Panc1 (cell line): ENCODE measurements around the gene ENOX2. TPM values are rescaled to one million over a fixed set of nuclear protein-coding genes. Genes with fewer than 3 reads are reported as not detected.

Source experiments
- ATAC-seq: fragments of 200-7000 bp; cut with Tn5 transposase; 2 replicates; pipeline ENCODE4 v1.9.1; 2020; ENCODE audit warnings: mild to moderate bottlenecking, moderate library complexity
- BruUV-seq: library from RNA; stranded (reverse); fragments of 400-500 nt; replicated peaks from 2 replicates; lab custom pipeline; 2021; lab: Mats Ljungman, UMichigan
- CTCF ChIA-PET: fragments of 300-600 bp; sonication (Branson Sonifier 250); formaldehyde crosslinking; loops from one replicate; lab custom pipeline; 2022; ENCODE audit warnings: antibody characterized with exemption; lab: Charles Lee
- POLR2A ChIA-PET: fragments of 300-600 bp; sonication (Branson Sonifier 250); formaldehyde crosslinking; loops from one replicate; lab custom pipeline; 2022; ENCODE audit warnings: antibody characterized with exemption; lab: Charles Lee
- DNase-seq: peaks from one replicate; pipeline ENCODE4 v3.0.0-alpha.2; 2010; ENCODE audit warnings: low read depth, low spot score
- H3K27ac ChIP-seq: 2 replicates; pipeline ENCODE4 v1.5.1; 2011; ENCODE audit warnings: mild to moderate bottlenecking, low read length, inconsistent platforms
- H3K27me3 ChIP-seq: fragments of 200-500 bp; sonication (Bioruptor generic); 2 replicates; pipeline ENCODE4 v1.6.0; 2014; ENCODE audit warnings: low read length, inconsistent platforms; ENCODE audit not compliant: control insufficient read depth, insufficient read depth
- H3K36me3 ChIP-seq: fragments of 200-500 bp; sonication (Bioruptor generic); 2 replicates; pipeline ENCODE4 v1.5.1; 2014; ENCODE audit warnings: inconsistent platforms, mild to moderate bottlenecking, low read length, moderate library complexity; ENCODE audit not compliant: control insufficient read depth, insufficient read depth
- H3K4me1 ChIP-seq: 2 replicates; pipeline ENCODE4 v1.5.1; 2011; ENCODE audit warnings: inconsistent platforms, mild to moderate bottlenecking, low read length, moderate library complexity; ENCODE audit not compliant: control insufficient read depth, insufficient read depth
- H3K4me3 ChIP-seq, 2 experiments: 2 replicates each; pipeline ENCODE4 v1.5.1; 2011 to 2012; ENCODE audit warnings: low read depth in 2 of 2, low read length in 2 of 2, mild to moderate bottlenecking in 2 of 2, inconsistent platforms in 1 of 2, moderate library complexity in 1 of 2
- H3K9me3 ChIP-seq: fragments of 200-500 bp; sonication (Bioruptor generic); 2 replicates; pipeline ENCODE4 v1.5.1; 2014; ENCODE audit warnings: low read depth, mild to moderate bottlenecking, inconsistent platforms, low read length, moderate library complexity; ENCODE audit not compliant: control insufficient read depth, insufficient read depth
- POLR2AphosphoS5 ChIP-seq: IDR thresholded peaks from 2 replicates; pipeline ENCODE4 v1.6.1; 2012; ENCODE audit warnings: mild to moderate bottlenecking, low read depth, low read length, moderate library complexity
- SIN3A ChIP-seq: IDR thresholded peaks from 2 replicates; pipeline ENCODE4 v1.6.1; 2012; ENCODE audit warnings: low read depth, mild to moderate bottlenecking, low read length, moderate library complexity, borderline replicate concordance; ENCODE audit not compliant: insufficient read depth
- TCF7L2 ChIP-seq: IDR thresholded peaks from 2 replicates; pipeline ENCODE4 v1.6.1; 2011; ENCODE audit warnings: mild to moderate bottlenecking, low read depth, low read length, inconsistent platforms
- in situ Hi-C: cut with HindIII; loops from 2 replicates; pipeline ENCODE4 v1.10.0; 2016; ENCODE audit warnings: low sequenced_read_pairs, low pct_unique_long_range_greater_than_20kb
- intact Hi-C: fragments of 100-400 bp; cut with micrococcal nuclease; formaldehyde crosslinking; loops from one replicate; pipeline ENCODE4 v1.10.0; 2022; ENCODE audit not compliant: unreplicated experiment
- total RNA-seq: library from RNA; stranded (reverse); gene quantifications from one replicate; pipeline ENCODE4 v1.2.1, GENCODE V29; 2021; ENCODE audit not compliant: unreplicated experiment
- TF ChIP-seq, protein P1 (sequence below), 2 experiments: IDR thresholded peaks; 2 replicates each; pipeline ENCODE4 v1.6.1; 2011 to 2012; ENCODE audit warnings: low read depth in 2 of 2, control low read depth in 1 of 2, low read length in 1 of 2, mild to moderate bottlenecking in 1 of 2, moderate library complexity in 1 of 2; ENCODE audit not compliant: insufficient read depth in 1 of 2
- TF ChIP-seq, protein P2 (sequence below): fragments of 450-650 bp; IDR thresholded peaks from 2 replicates; pipeline ENCODE4 v1.5.1; 2017; ENCODE audit warnings: mild to moderate bottlenecking

ENOX2 gene
- total RNA-seq, 1 experiment from 2014 or later = 12.4 TPM

DNA sequence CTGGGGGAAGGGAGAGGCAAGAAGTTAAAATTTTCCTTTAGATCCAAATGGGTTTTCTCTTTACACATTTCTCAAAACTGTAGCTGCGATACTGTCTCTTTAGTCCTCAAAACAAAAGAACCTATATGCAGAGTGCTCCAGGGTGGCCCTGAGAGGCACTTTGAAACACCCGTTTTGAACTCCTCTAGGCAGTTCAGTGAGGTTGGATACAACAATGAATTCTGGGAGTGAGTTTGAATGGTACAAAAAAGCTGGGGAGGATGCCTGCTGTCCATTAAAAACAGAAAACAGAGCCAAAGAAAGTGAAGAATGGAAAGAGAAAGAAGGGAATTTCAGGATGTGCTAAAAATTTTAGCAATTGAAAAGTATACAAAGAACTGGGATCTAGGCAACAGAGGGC, 23.1 kb downstream of the ENOX2 start:
- ChIA-PET POLR2A (no interaction called here), CTCF (interaction anchor here (0.7 kb wide), 1 partner anchor 232 kb away, joined by 7 read pairs; no protein-coding TSS in a partner anchor)
- Histone ChIP-seq H3K36me3 (no peaks in the 10 kb centered on the region), H3K27ac (no peak overlapping the region), H3K4me1 (no peaks in the 10 kb centered on the region), H3K27me3 (no peaks in the 10 kb centered on the region), H3K9me3 (no peaks in the 10 kb centered on the region; the same call in 1 of the 2 replicates), H3K4me3 (no peak overlapping the region)
- intact Hi-C loops = no loop called here
- in situ Hi-C loops = no loop called here
- ATAC-seq (no peak), DNase-seq (no peak)
- BruUV-seq = no TSS peak
- TF ChIP-seq, protein P1, sequence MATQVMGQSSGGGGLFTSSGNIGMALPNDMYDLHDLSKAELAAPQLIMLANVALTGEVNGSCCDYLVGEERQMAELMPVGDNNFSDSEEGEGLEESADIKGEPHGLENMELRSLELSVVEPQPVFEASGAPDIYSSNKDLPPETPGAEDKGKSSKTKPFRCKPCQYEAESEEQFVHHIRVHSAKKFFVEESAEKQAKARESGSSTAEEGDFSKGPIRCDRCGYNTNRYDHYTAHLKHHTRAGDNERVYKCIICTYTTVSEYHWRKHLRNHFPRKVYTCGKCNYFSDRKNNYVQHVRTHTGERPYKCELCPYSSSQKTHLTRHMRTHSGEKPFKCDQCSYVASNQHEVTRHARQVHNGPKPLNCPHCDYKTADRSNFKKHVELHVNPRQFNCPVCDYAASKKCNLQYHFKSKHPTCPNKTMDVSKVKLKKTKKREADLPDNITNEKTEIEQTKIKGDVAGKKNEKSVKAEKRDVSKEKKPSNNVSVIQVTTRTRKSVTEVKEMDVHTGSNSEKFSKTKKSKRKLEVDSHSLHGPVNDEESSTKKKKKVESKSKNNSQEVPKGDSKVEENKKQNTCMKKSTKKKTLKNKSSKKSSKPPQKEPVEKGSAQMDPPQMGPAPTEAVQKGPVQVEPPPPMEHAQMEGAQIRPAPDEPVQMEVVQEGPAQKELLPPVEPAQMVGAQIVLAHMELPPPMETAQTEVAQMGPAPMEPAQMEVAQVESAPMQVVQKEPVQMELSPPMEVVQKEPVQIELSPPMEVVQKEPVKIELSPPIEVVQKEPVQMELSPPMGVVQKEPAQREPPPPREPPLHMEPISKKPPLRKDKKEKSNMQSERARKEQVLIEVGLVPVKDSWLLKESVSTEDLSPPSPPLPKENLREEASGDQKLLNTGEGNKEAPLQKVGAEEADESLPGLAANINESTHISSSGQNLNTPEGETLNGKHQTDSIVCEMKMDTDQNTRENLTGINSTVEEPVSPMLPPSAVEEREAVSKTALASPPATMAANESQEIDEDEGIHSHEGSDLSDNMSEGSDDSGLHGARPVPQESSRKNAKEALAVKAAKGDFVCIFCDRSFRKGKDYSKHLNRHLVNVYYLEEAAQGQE (IDR thresholded peaks at IDR 0.05; ENCODE audit: insufficient read depth in 1 of 2, low read depth in 2 of 2, low read length in 1 of 2) = no peak
- TF ChIP-seq POLR2AphosphoS5 (no peak), TCF7L2 (no peak), SIN3A (no peak)
- TF ChIP-seq, protein P2, sequence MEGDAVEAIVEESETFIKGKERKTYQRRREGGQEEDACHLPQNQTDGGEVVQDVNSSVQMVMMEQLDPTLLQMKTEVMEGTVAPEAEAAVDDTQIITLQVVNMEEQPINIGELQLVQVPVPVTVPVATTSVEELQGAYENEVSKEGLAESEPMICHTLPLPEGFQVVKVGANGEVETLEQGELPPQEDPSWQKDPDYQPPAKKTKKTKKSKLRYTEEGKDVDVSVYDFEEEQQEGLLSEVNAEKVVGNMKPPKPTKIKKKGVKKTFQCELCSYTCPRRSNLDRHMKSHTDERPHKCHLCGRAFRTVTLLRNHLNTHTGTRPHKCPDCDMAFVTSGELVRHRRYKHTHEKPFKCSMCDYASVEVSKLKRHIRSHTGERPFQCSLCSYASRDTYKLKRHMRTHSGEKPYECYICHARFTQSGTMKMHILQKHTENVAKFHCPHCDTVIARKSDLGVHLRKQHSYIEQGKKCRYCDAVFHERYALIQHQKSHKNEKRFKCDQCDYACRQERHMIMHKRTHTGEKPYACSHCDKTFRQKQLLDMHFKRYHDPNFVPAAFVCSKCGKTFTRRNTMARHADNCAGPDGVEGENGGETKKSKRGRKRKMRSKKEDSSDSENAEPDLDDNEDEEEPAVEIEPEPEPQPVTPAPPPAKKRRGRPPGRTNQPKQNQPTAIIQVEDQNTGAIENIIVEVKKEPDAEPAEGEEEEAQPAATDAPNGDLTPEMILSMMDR = no peak

DNA sequence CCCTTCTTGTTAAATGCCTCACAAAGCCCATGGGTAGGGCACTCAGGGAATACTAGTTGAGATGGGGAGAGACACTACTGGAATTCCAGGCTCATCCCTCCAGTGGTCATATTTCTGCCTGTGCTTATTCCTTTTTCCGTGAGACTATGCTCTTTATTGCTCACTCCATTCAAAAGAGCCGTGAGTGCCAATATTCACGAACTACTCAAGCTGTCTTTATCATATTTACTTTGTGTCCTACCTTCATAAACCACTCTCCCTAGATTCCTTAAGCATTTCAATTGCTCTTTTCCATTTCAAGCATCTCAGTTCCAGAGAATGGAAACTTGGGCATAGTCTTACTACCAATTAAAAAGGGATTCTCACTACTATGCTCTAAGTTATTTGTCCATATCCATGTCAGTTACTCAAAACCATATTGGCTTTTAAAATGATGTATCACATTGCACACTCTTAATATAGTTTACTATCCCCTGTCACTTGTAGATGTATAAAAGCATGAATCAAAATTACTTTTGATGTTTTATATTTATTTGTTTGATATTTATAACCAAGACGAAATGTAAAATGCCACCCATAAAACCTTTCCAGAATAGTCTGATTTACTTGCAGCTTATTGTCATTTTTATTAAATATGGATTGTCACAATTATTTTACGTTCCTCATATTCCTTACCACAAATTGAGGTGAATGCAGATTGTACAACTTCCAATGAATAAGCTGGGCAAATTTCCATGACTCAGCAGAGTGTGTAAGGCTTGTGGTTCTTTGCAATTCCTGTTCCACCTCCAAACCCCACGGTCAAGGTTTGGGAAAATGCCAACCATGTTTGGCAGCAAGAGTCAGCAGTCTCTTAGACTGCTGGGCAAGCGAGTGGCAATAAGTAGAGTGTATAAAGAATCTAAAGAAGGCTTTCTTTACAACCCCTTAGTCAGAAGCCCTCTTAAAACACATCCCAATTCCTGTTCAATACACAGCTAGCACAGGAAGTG, 24.4 kb downstream of the ENOX2 start:
- TF ChIP-seq, protein P1 (IDR thresholded peaks at IDR 0.05; ENCODE audit: insufficient read depth in 1 of 2, low read depth in 2 of 2, low read length in 1 of 2) = no peak
- TF ChIP-seq SIN3A (no peak), TCF7L2 (no peak), POLR2AphosphoS5 (no peak)
- TF ChIP-seq, protein P2 = no peak
- H3K36me3 ChIP-seq = no peaks in the 10 kb centered on the region
- no peak overlapping the region for H3K4me3 ChIP-seq
- ChIA-PET POLR2A (no interaction called here), CTCF (no interaction called here)
- no peaks in the 10 kb centered on the region; the same call in 1 of the 2 replicates for H3K9me3 ChIP-seq
- no peak overlapping the region for H3K27ac ChIP-seq
- H3K27me3 ChIP-seq = no peaks in the 10 kb centered on the region
- DNase-seq = no peak
- no peak for ATAC-seq
- intact Hi-C loops = no loop called here
- in situ Hi-C loops = no loop called here
- no peaks in the 10 kb centered on the region for H3K4me1 ChIP-seq
- BruUV-seq = no TSS peak
